Right atrium auricular region (tissue), 2 donors: Measurements from ENCODE around the gene MSTN. TPM values are rescaled to one million over a fixed set of nuclear protein-coding genes. Genes with fewer than 3 reads are reported as not detected.
A peak's percentile ranks its signal among the peaks of the same experiment; 100 is the strongest.
"Not testable (repeated sequence)": the region's sequence is repeated elsewhere in the genome, so short reads cannot be mapped to it uniquely, and the experiment has no call there.

Source experiments
- DNase-seq: peaks from one replicate; pipeline ENCODE4 v3.0.0-alpha.2; 2019; ENCODE audit warnings: low spot score
- H3K27ac ChIP-seq, 2 donors: fragments of 200-600 bp; sonication (generic); 1 replicate in 1 of 2; 2 replicates in 1 of 2; pipeline ENCODE4 v1.5.1; 2016 to 2019
- H3K27me3 ChIP-seq, 2 donors: fragments of 200-600 bp; sonication (generic); one replicate each; pipeline versions ENCODE4 v1.5.1 to v1.6.0; 2017 to 2019
- H3K36me3 ChIP-seq: fragments of 200-600 bp; sonication (generic); one replicate; pipeline ENCODE4 v1.5.1; 2016
- H3K4me1 ChIP-seq, 2 donors: fragments of 200-600 bp; sonication (generic); one replicate each; pipeline versions ENCODE4 v1.5.1 to v1.6.0; 2017 to 2019
- H3K4me3 ChIP-seq, 2 donors: fragments of 200-600 bp; sonication (generic); 1 replicate in 1 of 2; 2 replicates in 1 of 2; pipeline ENCODE4 v1.5.1; 2017 to 2019; ENCODE audit warnings: mild to moderate bottlenecking in 1 of 2, moderate library complexity in 1 of 2
- H3K9me3 ChIP-seq, 2 donors: fragments of 200-600 bp; sonication (generic); one replicate each; pipeline ENCODE4 v1.5.1; 2019
- CTCF ChIP-seq, 2 donors: fragments of 200-600 bp; sonication (generic); IDR thresholded peaks; one replicate each; pipeline ENCODE4 v1.5.1; 2019; ENCODE audit warnings: antibody characterized with exemption in 2 of 2
- total RNA-seq, 2 donors: library from RNA; depleted of rRNA; stranded (reverse); fragments of >200 nt; gene quantifications; one replicate each; pipeline ENCODE4 v1.1.0, GENCODE V29; 2016

Gene MSTN
- total RNA-seq, 2 donors from 2014 or later = 0.12 to 0.19 TPM

- DNase-seq = no peak
- TF ChIP-seq CTCF (IDR thresholded peaks at IDR 0.05) = no peak
- Histone ChIP-seq H3K4me3 (no peak overlapping the region), H3K9me3 (no peaks in the 10 kb centered on the region), H3K4me1 (no peaks in the 10 kb centered on the region), H3K27ac (no peak overlapping the region), H3K36me3 (no peaks in the 10 kb centered on the region), H3K27me3 (no peaks in the 10 kb centered on the region)
These were observed 30.4 kb downstream of the MSTN start for GRCh38 chr2:190031969-190032618.

DNA sequence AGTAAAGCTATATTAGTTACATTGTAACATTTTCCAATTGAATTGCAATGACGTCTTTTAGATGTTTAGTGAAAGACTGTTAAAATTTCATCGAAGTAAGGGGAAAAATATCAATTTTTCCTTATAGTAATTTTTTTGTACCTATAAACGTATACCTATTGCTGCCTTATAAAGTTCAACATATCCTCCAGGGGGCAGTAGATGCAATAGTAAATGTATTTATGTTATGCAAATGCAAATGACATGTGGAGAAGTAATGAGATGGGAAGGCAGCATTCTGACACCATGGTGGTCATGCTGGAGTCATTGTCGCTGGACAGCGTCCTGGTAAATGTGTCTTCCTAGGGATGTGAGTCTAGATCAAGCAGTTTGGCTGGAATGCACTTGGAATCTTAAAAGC is 38.7 kb downstream of the MSTN start:
- Histone ChIP-seq H3K4me3 (no peak overlapping the region), H3K27ac (no peak overlapping the region), H3K27me3 (peaks cover 0 to 4% of the 10 kb centered on the region in 2 donors), H3K36me3 (no peaks in the 10 kb centered on the region), H3K9me3 (peaks cover 0 to 3% of the 10 kb centered on the region in 2 donors), H3K4me1 (no peaks in the 10 kb centered on the region)
- peak in 1 of 2 donors; percentile 59 for TF ChIP-seq CTCF (IDR thresholded peaks at IDR 0.05)
- no peak for DNase-seq

DNA sequence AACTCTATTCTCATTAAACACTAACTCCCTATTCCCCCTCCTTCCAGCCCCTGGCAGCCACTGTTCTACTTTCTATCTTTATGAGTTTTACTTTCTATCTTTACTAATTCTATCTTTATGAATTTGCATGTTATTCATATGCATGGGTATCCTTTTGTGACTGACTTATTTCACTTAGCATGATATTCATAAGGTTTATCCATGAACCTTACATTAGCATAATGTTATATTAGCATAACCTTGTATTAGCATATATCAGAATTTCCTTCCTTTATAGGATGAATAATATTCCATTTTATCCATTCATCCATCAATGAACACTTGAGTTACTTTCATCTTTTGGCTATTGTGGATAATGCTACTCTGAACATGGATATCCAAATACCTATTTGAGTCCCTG is 41.8 kb downstream of the MSTN start:
- DNase-seq = no peak
- no peaks in the 10 kb centered on the region for H3K36me3 ChIP-seq
- no peak overlapping the region for H3K4me3 ChIP-seq
- no peak for TF ChIP-seq CTCF (IDR thresholded peaks at IDR 0.05)
- no peak overlapping the region for H3K27ac ChIP-seq
- H3K4me1 ChIP-seq = no peaks in the 10 kb centered on the region
- peaks cover 0 to 30% of the 10 kb centered on the region in 2 donors for H3K9me3 ChIP-seq
- H3K27me3 ChIP-seq = peaks cover 0 to 4% of the 10 kb centered on the region in 2 donors

DNA sequence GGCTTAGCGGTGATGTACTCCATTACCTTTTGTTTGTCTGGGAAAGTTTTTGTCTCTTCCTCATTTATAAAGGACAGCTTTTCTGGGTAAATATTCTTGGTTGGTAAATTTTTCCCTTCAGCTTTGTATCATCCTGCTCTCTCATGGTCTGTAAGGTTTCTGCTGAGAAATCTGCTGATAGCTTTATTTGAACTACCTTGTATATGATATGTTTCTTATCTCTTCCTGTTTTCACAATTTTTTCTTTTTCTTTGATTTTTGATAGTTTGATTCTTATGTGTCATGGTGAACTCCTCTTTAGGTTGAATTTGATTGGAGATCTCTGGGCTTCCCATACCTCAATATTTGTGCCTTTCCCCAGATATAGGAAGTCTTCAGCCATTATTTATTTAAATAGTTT is 44.7 kb downstream of the MSTN start:
- no peak overlapping the region for H3K4me3 ChIP-seq
- H3K27ac ChIP-seq = no peak overlapping the region
- no peak for TF ChIP-seq CTCF (IDR thresholded peaks at IDR 0.05)
- DNase-seq = no peak
- no peaks in the 10 kb centered on the region for H3K4me1 ChIP-seq
- H3K36me3 ChIP-seq = no peaks in the 10 kb centered on the region
- H3K27me3 ChIP-seq = no peaks in the 10 kb centered on the region
- H3K9me3 ChIP-seq = peaks cover 0 to 35% of the 10 kb centered on the region in 2 donors

DNA sequence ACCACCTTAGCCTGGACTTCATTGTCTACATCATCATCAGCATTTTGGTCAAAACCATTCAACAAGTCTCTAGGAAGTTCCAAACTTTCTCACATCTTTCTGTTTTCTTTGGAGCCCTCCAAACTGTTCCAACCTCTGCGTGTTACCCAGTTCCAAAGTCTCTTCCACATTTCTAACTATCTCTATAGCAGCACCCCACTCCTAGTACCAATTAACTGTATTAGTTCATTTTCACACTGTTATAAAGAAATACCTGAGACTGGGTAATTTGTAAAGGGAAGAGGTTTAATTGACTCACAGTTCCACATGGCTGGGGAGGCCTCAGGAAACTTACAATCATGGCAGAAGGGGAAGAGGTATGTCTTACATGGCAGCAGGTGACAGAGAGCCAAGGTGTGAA is 46.6 kb downstream of the MSTN start:
- H3K27ac ChIP-seq, H3K36me3 ChIP-seq: not testable (repeated sequence)
- peaks cover 0 to 44% of the 10 kb centered on the region in 2 donors for H3K9me3 ChIP-seq

More for the DNA sequence above, 46.6 kb downstream of the MSTN start:
- not testable (repeated sequence) for H3K4me3 ChIP-seq, H3K4me1 ChIP-seq, DNase-seq, H3K27me3 ChIP-seq
